Omental fat pad (tissue), 4 donors: ENCODE data around the gene EHBP1. TPM values are rescaled to one million over a fixed set of nuclear protein-coding genes. Genes with fewer than 3 reads are reported as not detected.

Source experiments
- ATAC-seq: fragments of 150-250 bp; one replicate; pipeline ENCODE4 v1.9.1; 2016; ENCODE audit warnings: mild to moderate bottlenecking, moderate library complexity; ENCODE audit not compliant: low FRiP score
- DNase-seq: peaks from one replicate; pipeline ENCODE4 v3.0.0-alpha.2; 2019; ENCODE audit warnings: low spot score
- total RNA-seq, 4 donors: library from RNA; depleted of rRNA; stranded (reverse); fragments of >200 nt; gene quantifications; one replicate each; pipeline ENCODE4 v1.1.0, GENCODE V29; 2016
- TF ChIP-seq, protein P1 (sequence below), 3 donors: fragments of 450-650 bp; IDR thresholded peaks; one replicate each; pipeline ENCODE4 v1.5.1; 2016 to 2017; ENCODE audit warnings: antibody characterized with exemption in 3 of 3, mild to moderate bottlenecking in 3 of 3, moderate library complexity in 2 of 3

Gene EHBP1
- total RNA-seq, 4 donors from 2014 or later = 60.9 to 91.3 (median 78.6) TPM

DNA sequence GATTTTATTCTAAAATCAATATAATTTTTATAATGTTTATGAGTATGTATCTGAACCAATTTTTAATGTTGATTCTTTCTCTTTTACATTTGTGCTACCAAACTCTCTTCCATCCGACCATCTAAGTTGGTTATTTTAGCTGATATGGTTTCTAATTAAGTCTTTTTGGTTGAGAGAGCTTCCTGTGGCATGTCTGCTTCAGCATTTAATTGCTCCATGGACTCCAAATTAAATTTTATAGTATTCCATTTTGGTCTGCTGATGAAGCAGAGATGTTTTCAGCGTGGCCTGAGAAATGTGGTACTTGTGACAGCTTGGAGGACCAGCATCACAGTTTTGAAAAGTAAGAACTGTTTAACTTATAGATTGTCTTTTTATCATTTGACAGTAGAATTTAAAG lies 105.6 kb downstream of the EHBP1 start:
- no peak for DNase-seq

DNA sequence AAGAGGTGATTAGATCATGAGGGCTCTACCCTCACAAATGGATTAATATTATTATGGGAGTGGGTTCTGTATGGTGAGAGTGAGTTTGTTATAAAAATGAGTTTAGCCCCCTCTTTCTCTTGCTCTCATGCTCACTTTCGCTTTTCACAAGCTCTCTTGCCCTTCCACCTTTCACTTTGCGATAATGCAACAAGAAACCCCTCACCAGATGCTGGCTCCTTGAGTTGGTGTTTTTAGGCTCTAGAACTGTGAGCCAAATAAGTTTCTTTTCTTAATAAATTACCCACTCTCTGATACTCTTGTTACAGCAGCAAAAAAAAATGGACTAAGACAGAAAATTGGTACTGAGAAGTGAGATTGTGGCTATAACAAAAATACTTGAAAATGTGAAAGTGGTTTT lies 106.5 kb downstream of the EHBP1 start:
- TF ChIP-seq, protein P1, sequence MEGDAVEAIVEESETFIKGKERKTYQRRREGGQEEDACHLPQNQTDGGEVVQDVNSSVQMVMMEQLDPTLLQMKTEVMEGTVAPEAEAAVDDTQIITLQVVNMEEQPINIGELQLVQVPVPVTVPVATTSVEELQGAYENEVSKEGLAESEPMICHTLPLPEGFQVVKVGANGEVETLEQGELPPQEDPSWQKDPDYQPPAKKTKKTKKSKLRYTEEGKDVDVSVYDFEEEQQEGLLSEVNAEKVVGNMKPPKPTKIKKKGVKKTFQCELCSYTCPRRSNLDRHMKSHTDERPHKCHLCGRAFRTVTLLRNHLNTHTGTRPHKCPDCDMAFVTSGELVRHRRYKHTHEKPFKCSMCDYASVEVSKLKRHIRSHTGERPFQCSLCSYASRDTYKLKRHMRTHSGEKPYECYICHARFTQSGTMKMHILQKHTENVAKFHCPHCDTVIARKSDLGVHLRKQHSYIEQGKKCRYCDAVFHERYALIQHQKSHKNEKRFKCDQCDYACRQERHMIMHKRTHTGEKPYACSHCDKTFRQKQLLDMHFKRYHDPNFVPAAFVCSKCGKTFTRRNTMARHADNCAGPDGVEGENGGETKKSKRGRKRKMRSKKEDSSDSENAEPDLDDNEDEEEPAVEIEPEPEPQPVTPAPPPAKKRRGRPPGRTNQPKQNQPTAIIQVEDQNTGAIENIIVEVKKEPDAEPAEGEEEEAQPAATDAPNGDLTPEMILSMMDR (IDR thresholded peaks at IDR 0.05) = no peak
- no peak for ATAC-seq
- DNase-seq = no peak

More for the DNA sequence above, 105.6 kb downstream of the EHBP1 start:
- ATAC-seq = no peak
- TF ChIP-seq, protein P1 (IDR thresholded peaks at IDR 0.05) = no peak

DNA sequence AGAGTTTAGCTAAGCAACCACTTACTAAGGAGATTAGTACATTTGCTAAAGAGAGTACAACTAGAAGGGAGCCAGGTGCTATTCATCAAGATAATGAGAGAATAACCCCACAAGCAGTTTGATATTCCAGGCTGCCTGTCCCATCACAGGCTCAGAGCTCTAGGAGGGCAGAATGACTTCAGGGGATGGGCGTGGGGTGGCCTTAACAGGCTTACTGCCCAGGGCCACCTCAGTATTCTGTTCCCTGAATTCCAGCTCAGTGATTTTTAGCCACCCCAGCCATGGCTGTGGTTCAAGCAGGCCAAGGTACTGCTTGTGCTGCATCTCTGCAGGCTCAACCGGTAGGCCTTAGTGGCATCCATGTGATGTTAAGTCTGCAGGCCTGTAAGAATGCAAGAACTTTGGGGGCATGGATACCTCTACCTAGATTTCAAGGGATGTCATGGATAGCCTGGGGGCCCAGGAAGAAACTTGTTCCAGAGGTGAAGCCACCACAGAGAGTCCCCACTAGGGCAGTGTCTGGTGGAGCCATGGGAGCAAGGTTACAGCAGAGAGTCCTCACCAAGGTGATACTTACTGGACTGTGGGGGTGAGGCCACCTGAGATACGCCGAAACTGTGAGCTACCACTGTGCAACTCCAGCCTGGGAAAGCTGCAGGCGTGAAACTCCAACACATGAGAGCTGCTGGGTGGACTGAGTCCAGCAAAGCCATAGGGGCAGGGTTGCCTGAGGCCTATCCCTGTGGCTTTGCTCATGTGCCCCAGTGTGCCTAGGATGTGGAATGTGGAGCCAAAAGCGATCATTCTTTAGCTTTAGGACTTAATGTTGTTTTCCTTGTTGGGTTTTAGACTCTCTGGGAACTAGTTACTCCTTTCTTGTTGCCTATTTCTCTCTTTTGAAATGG lies 107.7 kb downstream of the EHBP1 start:
- no peak for DNase-seq
- TF ChIP-seq, protein P1 (IDR thresholded peaks at IDR 0.05) = no peak
- ATAC-seq = no peak

DNA sequence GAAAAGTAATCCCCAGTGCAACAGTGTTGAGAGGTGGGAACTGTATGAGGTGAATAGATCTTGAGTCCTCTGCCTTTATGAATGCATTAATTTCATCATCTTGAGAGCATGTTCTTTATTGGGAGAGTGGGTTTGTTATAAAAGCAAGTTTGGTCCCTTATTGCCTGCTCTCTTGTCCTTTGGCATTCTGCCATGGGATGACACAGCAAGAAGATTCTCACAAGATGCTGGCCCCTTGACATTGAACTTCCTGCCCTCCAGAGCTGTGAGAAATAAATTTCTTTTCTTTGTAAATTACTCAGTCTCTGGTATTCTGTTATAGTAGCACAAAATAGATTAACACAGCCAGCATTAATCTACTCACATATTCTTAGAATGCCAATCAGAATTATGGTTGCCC lies 108.6 kb downstream of the EHBP1 start:
- ATAC-seq = no peak
- DNase-seq = no peak
- TF ChIP-seq, protein P1 (IDR thresholded peaks at IDR 0.05) = no peak

DNA sequence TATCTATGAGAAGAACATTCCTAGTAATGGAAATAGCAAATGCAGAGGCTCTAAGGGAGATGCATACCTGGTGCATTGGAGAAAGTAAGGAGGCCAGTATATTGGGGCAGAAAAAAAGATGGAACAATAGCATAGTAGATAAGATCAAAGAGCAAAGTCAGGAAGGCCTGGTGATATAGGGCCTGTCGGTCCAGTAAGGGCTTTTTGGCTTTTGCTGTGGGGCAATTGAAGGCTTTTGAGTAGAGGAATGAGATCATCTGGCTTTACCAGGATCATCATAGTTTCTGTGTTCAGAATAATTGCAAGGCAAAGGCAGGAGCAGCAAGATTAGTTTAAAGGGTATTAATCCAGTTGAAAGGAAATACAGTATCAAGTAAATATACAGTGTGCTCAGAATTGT lies 111.8 kb downstream of the EHBP1 start:
- TF ChIP-seq, protein P1 (IDR thresholded peaks at IDR 0.05) = no peak
- no peak for DNase-seq
- ATAC-seq = no peak

DNA sequence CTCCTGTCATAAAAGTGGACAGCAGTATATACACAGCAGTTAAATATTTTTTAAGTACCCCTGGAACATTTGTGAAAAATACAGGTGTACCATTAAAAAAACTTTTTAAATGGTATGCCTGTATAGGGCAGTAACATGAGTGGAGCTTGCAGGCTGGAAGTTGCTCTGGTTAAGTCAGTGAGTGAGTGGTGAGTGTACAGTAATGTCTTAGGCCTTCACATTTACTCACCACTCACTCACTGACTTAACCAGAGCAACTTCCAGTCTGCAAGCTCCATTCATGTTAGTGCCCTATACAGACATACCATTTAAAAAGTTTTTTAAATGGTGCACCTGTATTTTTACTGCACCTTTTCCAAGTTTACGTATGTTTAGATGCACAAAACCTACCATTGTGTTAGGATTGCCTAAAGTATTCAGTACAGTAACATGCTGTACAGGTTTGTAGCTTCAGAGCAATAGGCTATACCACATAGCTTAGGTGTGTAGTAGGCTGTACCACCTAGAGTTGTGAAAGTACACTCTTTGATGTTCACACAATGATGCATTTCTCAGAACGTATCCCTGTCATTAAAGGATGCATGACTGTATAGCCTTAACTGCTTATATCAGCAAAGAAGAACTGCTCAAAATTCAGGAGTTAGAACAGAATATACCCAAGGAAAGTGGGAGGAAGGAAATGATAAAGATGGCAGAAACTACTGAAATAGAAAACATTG lies 112.6 kb downstream of the EHBP1 start:
- DNase-seq (no peak), ATAC-seq (no peak)
- TF ChIP-seq, protein P1 (IDR thresholded peaks at IDR 0.05) = no peak
